HepG2 (cell line): ENCODE data around the gene TMEM253. TPM values are rescaled to one million over a fixed set of nuclear protein-coding genes. Genes with fewer than 3 reads are reported as not detected.
A peak's percentile ranks its signal among the peaks of the same experiment; 100 is the strongest.

Experiments used
- ASH2L ChIP-seq: fragments of 300-600, 200-600 bp; sonication (generic); IDR thresholded peaks from 2 replicates; pipeline ENCODE4 v1.7.0; 2017; ENCODE audit warnings: low read depth, mild to moderate bottlenecking, moderate library complexity, mixed read lengths, low read length; ENCODE audit not compliant: insufficient read length
- FOSL1 ChIP-seq: sonication (generic); formaldehyde crosslinking; IDR thresholded peaks from 2 replicates; pipeline ENCODE4 v1.9.0; 2021; ENCODE audit warnings: missing genetic modification reagents, borderline replicate concordance
- MATR3 ChIP-seq: sonication (generic); formaldehyde crosslinking; IDR thresholded peaks from 2 replicates; pipeline ENCODE4 v1.4.0; 2020; ENCODE audit warnings: missing genetic modification reagents
- RAD21 ChIP-seq: fragments of 450-650 bp; formaldehyde crosslinking; IDR thresholded peaks from 2 replicates; pipeline ENCODE4 v1.5.0; 2020; ENCODE audit warnings: mild to moderate bottlenecking
- THAP11 ChIP-seq: IDR thresholded peaks from 2 replicates; pipeline ENCODE4 v1.6.1; 2016; ENCODE audit warnings: missing biosample characterization, missing genetic modification reagents
- U2AF1 ChIP-seq: fragments of 200-400 bp; formaldehyde crosslinking; optimal IDR thresholded peaks from 2 replicates; pipeline ENCODE3; 2017; ENCODE audit warnings: mild to moderate bottlenecking, low read depth, low read length
- XRCC5 ChIP-seq: fragments of 200-400 bp; formaldehyde crosslinking; optimal IDR thresholded peaks from 2 replicates; pipeline ENCODE3; 2017; ENCODE audit warnings: mild to moderate bottlenecking, low read length
- ZFP62 ChIP-seq: sonication (generic); formaldehyde crosslinking; IDR thresholded peaks from 2 replicates; pipeline ENCODE4 v1.4.0; 2020; ENCODE audit warnings: missing genetic modification reagents
- ZNF333 ChIP-seq: sonication (generic); formaldehyde crosslinking; IDR thresholded peaks from 2 replicates; pipeline ENCODE4 v1.4.0; 2020; ENCODE audit warnings: mild to moderate bottlenecking, missing genetic modification reagents, borderline replicate concordance
- ZNF7 ChIP-seq: IDR thresholded peaks from 2 replicates; pipeline ENCODE4 v1.6.1; 2016; ENCODE audit warnings: missing biosample characterization, missing genetic modification reagents
- ZNF709 ChIP-seq: sonication (generic); formaldehyde crosslinking; IDR thresholded peaks from 2 replicates; pipeline ENCODE4 v1.5.0; 2020; ENCODE audit warnings: mild to moderate bottlenecking, missing genetic modification reagents
- polyA plus RNA-seq, 8 experiments: library from polyadenylated mRNA; depleted of rRNA in 3 of 8; stranded (reverse) in 7 of 8; unstranded in 1 of 8; fragments of >200 nt; fragmentation: Illumina TruSeq in 4 of 8; extraction: Trizol in 4 of 8; gene quantifications; 2 replicates each; pipeline versions ENCODE4 v1.2.1 to v1.2.3, GENCODE V29; 2011 to 2016; ENCODE audit warnings: low read depth in 4 of 8, missing spikeins in 1 of 8, mixed read lengths in 1 of 8; ENCODE audit not compliant: insufficient read depth in 1 of 8
- total RNA-seq, 5 experiments: library from RNA; depleted of rRNA; stranded (reverse); fragments of >200 nt; fragmentation: Illumina TruSeq; extraction: Trizol; gene quantifications; 2 replicates each; pipeline ENCODE4 v1.2.3, GENCODE V29; 2016; ENCODE audit warnings: low read depth in 1 of 5
- TF ChIP-seq, protein P1 (sequence below): fragments of 450-650 bp; IDR thresholded peaks from 2 replicates; pipeline ENCODE4 v1.6.1; 2016
- TF ChIP-seq, protein P2 (sequence below): sonication (generic); formaldehyde crosslinking; IDR thresholded peaks from 2 replicates; pipeline ENCODE4 v1.9.0; 2022; ENCODE audit warnings: missing genetic modification reagents, mild to moderate bottlenecking, borderline replicate concordance
- TF ChIP-seq, protein P3 (sequence below): sonication (generic); formaldehyde crosslinking; IDR thresholded peaks from 2 replicates; pipeline ENCODE4 v1.8.0; 2022; ENCODE audit warnings: mild to moderate bottlenecking, missing genetic modification reagents
- TF ChIP-seq, protein P4 (sequence below): sonication (generic); formaldehyde crosslinking; IDR thresholded peaks from 2 replicates; pipeline ENCODE4 v1.5.0; 2020; ENCODE audit warnings: missing genetic modification reagents, mild to moderate bottlenecking, borderline replicate concordance
- TF ChIP-seq, protein P5 (sequence below): sonication (generic); formaldehyde crosslinking; IDR thresholded peaks from 2 replicates; pipeline ENCODE4 v1.8.0; 2022; ENCODE audit warnings: mild to moderate bottlenecking, missing genetic modification reagents, moderate library complexity
- TF ChIP-seq, protein P6 (sequence below): sonication (generic); formaldehyde crosslinking; IDR thresholded peaks from 2 replicates; pipeline ENCODE4 v1.5.1; 2020; ENCODE audit warnings: mild to moderate bottlenecking, missing genetic modification reagents, moderate library complexity

The TMEM253 gene
- total and polyA plus RNA-seq, 2 of the 13 experiments (the other 11 are each of a cell fraction or from before 2014, with no cell fraction given), result 0.29 to 0.45 TPM

DNA sequence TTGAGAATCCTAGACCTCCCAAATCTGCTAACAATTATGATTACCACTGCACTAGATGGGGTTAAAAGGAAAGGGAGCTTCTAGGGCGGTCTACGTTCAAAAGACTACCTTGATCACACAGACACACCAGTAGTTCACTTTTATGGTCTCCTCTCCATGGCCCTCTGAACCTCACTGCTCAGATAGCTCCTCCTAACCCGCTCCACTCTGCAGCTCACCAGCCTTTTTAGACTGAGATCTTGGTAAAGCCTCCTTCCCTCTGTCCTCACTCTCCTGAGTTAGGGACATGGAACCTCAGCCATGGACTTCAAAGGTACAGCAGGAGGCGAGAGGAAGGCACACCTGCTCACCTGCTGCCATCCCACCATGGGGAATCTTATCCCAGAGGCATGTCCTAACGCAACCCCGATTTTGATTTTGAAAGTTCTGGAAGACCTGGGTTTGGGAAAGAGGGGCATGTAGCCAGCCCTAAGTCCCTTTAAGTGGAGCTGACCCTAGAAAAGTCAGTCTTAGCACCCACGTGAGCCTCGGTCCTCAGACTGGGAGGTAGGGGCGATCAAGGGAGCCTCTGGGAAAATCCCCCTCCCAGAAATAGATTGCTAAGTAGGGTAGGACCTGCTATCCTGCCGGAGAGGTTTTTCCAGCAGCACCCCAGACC, 3.8 kb upstream of the TMEM253 start (continued):
- TF ChIP-seq, protein P1, sequence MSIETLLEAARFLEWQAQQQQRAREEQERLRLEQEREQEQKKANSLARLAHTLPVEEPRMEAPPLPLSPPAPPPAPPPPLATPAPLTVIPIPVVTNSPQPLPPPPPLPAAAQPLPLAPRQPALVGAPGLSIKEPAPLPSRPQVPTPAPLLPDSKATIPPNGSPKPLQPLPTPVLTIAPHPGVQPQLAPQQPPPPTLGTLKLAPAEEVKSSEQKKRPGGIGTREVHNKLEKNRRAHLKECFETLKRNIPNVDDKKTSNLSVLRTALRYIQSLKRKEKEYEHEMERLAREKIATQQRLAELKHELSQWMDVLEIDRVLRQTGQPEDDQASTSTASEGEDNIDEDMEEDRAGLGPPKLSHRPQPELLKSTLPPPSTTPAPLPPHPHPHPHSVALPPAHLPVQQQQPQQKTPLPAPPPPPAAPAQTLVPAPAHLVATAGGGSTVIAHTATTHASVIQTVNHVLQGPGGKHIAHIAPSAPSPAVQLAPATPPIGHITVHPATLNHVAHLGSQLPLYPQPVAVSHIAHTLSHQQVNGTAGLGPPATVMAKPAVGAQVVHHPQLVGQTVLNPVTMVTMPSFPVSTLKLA, result no peak
- TF ChIP-seq ASH2L, result no peak
- TF ChIP-seq ZNF333 (CRISPR knock-in tag), result no peak
- TF ChIP-seq, protein P2, sequence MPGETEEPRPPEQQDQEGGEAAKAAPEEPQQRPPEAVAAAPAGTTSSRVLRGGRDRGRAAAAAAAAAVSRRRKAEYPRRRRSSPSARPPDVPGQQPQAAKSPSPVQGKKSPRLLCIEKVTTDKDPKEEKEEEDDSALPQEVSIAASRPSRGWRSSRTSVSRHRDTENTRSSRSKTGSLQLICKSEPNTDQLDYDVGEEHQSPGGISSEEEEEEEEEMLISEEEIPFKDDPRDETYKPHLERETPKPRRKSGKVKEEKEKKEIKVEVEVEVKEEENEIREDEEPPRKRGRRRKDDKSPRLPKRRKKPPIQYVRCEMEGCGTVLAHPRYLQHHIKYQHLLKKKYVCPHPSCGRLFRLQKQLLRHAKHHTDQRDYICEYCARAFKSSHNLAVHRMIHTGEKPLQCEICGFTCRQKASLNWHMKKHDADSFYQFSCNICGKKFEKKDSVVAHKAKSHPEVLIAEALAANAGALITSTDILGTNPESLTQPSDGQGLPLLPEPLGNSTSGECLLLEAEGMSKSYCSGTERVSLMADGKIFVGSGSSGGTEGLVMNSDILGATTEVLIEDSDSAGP (CRISPR knock-in tag), result peak; percentile 42; the same call in 1 of the 2 replicates
- no peak for TF ChIP-seq RAD21
- TF ChIP-seq ZNF709 (CRISPR knock-in tag), result no peak
- no peak for TF ChIP-seq ZNF7
- TF ChIP-seq, protein P3, sequence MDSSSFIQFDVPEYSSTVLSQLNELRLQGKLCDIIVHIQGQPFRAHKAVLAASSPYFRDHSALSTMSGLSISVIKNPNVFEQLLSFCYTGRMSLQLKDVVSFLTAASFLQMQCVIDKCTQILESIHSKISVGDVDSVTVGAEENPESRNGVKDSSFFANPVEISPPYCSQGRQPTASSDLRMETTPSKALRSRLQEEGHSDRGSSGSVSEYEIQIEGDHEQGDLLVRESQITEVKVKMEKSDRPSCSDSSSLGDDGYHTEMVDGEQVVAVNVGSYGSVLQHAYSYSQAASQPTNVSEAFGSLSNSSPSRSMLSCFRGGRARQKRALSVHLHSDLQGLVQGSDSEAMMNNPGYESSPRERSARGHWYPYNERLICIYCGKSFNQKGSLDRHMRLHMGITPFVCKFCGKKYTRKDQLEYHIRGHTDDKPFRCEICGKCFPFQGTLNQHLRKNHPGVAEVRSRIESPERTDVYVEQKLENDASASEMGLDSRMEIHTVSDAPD, result no peak
- TF ChIP-seq, protein P4, sequence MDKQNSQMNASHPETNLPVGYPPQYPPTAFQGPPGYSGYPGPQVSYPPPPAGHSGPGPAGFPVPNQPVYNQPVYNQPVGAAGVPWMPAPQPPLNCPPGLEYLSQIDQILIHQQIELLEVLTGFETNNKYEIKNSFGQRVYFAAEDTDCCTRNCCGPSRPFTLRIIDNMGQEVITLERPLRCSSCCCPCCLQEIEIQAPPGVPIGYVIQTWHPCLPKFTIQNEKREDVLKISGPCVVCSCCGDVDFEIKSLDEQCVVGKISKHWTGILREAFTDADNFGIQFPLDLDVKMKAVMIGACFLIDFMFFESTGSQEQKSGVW (CRISPR knock-in tag), result no peak
- no peak for TF ChIP-seq ZFP62 (CRISPR knock-in tag)
- no peak for TF ChIP-seq FOSL1 (CRISPR knock-in tag)
- TF ChIP-seq U2AF1, result no peak
- TF ChIP-seq XRCC5, result no peak
- TF ChIP-seq THAP11 (CRISPR knock-in tag), result no peak; the same call in 1 of the 2 replicates
- TF ChIP-seq, protein P5, sequence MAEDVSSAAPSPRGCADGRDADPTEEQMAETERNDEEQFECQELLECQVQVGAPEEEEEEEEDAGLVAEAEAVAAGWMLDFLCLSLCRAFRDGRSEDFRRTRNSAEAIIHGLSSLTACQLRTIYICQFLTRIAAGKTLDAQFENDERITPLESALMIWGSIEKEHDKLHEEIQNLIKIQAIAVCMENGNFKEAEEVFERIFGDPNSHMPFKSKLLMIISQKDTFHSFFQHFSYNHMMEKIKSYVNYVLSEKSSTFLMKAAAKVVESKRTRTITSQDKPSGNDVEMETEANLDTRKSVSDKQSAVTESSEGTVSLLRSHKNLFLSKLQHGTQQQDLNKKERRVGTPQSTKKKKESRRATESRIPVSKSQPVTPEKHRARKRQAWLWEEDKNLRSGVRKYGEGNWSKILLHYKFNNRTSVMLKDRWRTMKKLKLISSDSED, result no peak
- TF ChIP-seq, protein P6, sequence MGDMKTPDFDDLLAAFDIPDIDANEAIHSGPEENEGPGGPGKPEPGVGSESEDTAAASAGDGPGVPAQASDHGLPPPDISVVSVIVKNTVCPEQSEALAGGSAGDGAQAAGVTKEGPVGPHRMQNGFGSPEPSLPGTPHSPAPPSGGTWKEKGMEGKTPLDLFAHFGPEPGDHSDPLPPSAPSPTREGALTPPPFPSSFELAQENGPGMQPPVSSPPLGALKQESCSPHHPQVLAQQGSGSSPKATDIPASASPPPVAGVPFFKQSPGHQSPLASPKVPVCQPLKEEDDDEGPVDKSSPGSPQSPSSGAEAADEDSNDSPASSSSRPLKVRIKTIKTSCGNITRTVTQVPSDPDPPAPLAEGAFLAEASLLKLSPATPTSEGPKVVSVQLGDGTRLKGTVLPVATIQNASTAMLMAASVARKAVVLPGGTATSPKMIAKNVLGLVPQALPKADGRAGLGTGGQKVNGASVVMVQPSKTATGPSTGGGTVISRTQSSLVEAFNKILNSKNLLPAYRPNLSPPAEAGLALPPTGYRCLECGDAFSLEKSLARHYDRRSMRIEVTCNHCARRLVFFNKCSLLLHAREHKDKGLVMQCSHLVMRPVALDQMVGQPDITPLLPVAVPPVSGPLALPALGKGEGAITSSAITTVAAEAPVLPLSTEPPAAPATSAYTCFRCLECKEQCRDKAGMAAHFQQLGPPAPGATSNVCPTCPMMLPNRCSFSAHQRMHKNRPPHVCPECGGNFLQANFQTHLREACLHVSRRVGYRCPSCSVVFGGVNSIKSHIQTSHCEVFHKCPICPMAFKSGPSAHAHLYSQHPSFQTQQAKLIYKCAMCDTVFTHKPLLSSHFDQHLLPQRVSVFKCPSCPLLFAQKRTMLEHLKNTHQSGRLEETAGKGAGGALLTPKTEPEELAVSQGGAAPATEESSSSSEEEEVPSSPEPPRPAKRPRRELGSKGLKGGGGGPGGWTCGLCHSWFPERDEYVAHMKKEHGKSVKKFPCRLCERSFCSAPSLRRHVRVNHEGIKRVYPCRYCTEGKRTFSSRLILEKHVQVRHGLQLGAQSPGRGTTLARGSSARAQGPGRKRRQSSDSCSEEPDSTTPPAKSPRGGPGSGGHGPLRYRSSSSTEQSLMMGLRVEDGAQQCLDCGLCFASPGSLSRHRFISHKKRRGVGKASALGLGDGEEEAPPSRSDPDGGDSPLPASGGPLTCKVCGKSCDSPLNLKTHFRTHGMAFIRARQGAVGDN (CRISPR knock-in tag), result no peak
- no peak for TF ChIP-seq MATR3 (CRISPR knock-in tag)
